Ammon's horn (tissue), 1 donor: ENCODE results near the gene PIGU.
"Not testable (repeated sequence)": the region's sequence is repeated elsewhere in the genome, so short reads cannot be mapped to it uniquely, and the experiment has no call there.

Experiments used
- DNase-seq: peaks from one replicate; pipeline ENCODE4 v3.0.0-alpha.2; 2016; ENCODE audit warnings: low spot score

The PIGU gene

DNA sequence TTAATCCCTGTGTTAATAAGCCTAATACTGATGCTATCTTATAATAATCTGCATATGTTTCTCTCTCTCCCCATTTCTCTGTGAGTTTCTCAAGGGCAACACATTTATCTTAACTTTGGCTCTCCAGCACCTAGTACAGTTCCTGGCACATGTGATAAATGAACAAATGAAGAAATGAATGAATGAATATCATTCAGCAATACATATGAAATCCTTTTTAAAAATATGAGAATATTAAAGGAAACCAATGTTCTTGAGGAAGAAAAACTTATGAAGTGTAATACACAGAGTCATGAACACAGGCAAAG, 55.9 kb downstream of the PIGU start:
- no peak for DNase-seq

DNA sequence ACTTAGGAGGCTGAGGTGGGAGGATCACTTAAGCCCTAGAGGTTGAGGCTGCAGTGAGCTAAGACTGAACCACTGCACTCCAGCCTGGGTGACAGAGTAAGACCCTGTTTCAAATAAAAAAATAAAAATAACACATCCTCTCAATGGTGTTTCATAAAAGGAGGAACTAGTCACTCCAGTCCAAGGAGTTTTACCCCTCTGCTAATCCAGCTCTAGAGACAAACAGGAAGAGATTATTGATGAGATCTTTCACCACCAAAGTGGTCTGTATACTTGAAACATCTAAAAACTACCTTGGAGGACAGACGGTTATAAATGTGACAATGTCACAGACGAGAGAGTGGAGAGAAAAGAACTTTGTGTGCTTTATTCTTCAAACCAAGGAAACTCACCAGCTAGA, 58.2 kb downstream of the PIGU start:
- DNase-seq = no peak

GRCh38 chr20:34616913-34617312, 60.0 kb downstream of the PIGU start:
- not testable (repeated sequence) for DNase-seq

- DNase-seq = peak; percentile 68
Observed at GRCh38 chr20:34615477-34615876, 61.4 kb downstream of the PIGU start.

DNA sequence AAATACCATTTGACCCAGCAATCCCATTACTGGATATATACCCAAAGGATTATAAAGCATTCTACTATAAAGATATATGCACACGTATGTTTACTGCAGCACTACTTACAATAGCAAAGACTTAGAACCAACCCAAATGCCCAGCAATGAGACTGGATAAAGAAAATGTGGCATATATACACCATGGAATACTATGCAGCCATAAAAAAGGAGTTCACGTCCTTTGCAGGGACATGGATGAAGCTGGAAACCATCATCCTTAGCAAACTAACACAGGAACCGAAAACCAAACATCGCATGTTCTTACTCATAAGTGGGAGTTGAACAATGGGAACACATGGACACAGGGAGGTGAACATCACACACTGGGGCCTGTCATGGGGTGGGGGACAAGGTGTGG, 64.9 kb downstream of the PIGU start:
- not testable (repeated sequence) for DNase-seq

- DNase-seq = no peak
Observed at GRCh38 chr20:34607066-34607465, 69.8 kb downstream of the PIGU start.

GRCh38 chr20:34604980-34605788, 71.7 kb downstream of the PIGU start:
- DNase-seq = no peak

- DNase-seq = no peak
Observed at GRCh38 chr20:34600892-34601653, 75.8 kb downstream of the PIGU start.

- DNase-seq = no peak
Observed at GRCh38 chr20:34595377-34596184, 81.3 kb downstream of the PIGU start.

GRCh38 chr20:34586488-34587163, 90.3 kb downstream of the PIGU start:
- DNase-seq = no peak

GRCh38 chr20:34585019-34585418, 91.9 kb downstream of the PIGU start:
- DNase-seq = no peak

GRCh38 chr20:34583544-34583943, 93.3 kb downstream of the PIGU start:
- DNase-seq = no peak

DNA sequence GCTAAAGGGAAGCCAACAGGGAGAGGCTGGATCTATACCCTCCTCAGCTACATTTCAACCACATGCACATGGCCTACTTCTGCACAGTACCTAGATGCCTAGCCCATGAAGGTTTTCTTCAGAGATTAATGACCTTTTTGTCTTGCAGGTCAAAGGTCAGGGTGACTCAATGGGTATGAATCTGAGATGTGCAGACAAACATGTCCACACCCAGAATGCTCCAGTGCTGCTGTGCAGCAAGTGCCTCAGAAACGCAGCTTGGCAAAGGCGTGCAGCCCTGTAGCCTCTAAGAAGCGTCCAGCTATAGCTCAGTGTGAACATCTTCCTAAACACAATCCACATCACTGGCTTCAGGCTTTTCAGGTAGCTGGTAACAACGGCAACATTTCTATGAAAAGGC, 94.0 kb downstream of the PIGU start:
- no peak for DNase-seq

DNA sequence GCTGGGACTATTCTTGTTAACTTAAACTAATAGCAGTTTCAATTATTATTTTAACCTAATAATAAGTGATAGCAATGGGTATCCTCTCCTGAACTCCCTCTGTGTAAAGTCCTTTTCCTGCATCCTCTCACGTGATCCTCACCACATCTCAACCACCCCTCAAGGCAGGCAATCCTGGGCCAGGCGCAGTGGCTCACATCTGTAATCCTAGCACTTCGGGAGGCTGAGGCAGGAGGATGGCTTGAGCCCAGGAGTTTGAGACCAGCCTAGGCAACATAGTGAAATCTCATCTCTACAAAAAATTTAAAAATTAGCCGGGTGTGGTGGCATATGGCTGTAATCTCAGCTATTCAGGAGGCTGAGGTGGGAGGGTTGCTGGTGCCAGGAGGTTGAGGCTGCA, 94.7 kb downstream of the PIGU start:
- no peak for DNase-seq

GRCh38 chr20:34581341-34582184, 95.3 kb downstream of the PIGU start:
- DNase-seq = peak; percentile 70

- peak; percentile 23 for DNase-seq
Observed at GRCh38 chr20:34579979-34580940, 96.6 kb downstream of the PIGU start.

- peak; percentile 95 for DNase-seq
Observed at GRCh38 chr20:34579191-34579978, 97.5 kb downstream of the PIGU start.

DNA sequence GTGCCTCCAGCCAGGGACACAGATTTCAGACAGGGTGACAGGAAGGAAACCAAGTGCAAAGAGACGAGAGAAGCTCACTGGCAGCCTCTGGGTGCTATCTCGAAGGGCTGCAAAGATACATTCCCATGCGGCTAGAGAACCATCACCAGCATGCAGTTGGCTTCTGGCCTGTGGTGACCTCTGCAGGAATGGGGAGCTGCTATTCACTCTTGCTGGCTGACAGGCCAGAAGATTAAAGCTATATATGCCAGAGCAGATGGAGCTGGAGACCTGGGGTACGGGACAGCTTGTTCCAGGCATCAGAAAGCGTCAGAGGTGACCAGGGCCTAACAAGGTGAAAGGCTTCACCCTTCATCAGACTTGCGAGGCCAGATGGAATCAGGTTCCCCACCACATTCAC, 98.4 kb downstream of the PIGU start:
- peak; percentile 35 for DNase-seq

GRCh38 chr20:34578025-34578424, 98.9 kb downstream of the PIGU start:
- DNase-seq = no peak
